GM23338 (cell line): Measurements from ENCODE around the gene PSMB10. TPM values are rescaled to one million over a fixed set of nuclear protein-coding genes. Genes with fewer than 3 reads are reported as not detected.

Experiments used
- ATAC-seq: fragments of 200-7000 bp; cut with Tn5 transposase; 3 replicates; pipeline ENCODE4 v1.9.1; 2020
- DNase-seq: peaks from one replicate; pipeline ENCODE4 v3.0.0-alpha.2; 2015; ENCODE audit warnings: low spot score
- H2AFZ ChIP-seq: fragments of 200-600 bp; sonication (generic); 2 replicates; pipeline ENCODE4 v1.8.0; 2016; ENCODE audit warnings: antibody characterized with exemption, mild to moderate bottlenecking, moderate library complexity
- H3F3A ChIP-seq: fragments of 200-600 bp; sonication (generic); replicated peaks from 2 replicates; pipeline ENCODE4 v1.8.0; 2017; ENCODE audit warnings: antibody characterized with exemption, mixed run types, low read depth
- H3K27ac ChIP-seq: fragments of 200-600 bp; sonication (generic); 2 replicates; pipeline ENCODE4 v1.6.1; 2016; ENCODE audit warnings: low read depth
- H3K27me3 ChIP-seq: fragments of 200-600 bp; sonication (generic); 2 replicates; pipeline ENCODE4 v1.8.0; 2016; ENCODE audit warnings: mild to moderate bottlenecking, mixed run types, moderate library complexity; ENCODE audit not compliant: insufficient read depth
- H3K36me3 ChIP-seq: fragments of 200-600 bp; sonication (generic); 2 replicates; pipeline ENCODE4 v1.8.0; 2016; ENCODE audit warnings: mild to moderate bottlenecking; ENCODE audit not compliant: insufficient read depth
- H3K4me1 ChIP-seq: fragments of 200-600 bp; sonication (generic); 2 replicates; pipeline ENCODE4 v1.8.0; 2016; ENCODE audit warnings: mild to moderate bottlenecking, moderate library complexity; ENCODE audit not compliant: insufficient read depth
- H3K4me2 ChIP-seq: fragments of 200-600 bp; sonication (generic); 2 replicates; pipeline ENCODE4 v1.7.1; 2017; ENCODE audit warnings: mixed run types
- H3K4me3 ChIP-seq: fragments of 200-600 bp; sonication (generic); 2 replicates; pipeline ENCODE4 v1.6.1; 2016; ENCODE audit warnings: mixed run types
- H3K79me2 ChIP-seq: fragments of 200-600 bp; sonication (generic); replicated peaks from 2 replicates; pipeline ENCODE4 v1.8.0; 2017; ENCODE audit warnings: mild to moderate bottlenecking; ENCODE audit not compliant: insufficient read depth
- H3K9me2 ChIP-seq: fragments of 200-600 bp; sonication (generic); 2 replicates; pipeline ENCODE4 v1.8.0; 2017; ENCODE audit not compliant: insufficient read depth
- H4K20me1 ChIP-seq: fragments of 200-600 bp; sonication (generic); replicated peaks from 2 replicates; pipeline ENCODE4 v1.8.0; 2017; ENCODE audit warnings: mild to moderate bottlenecking; ENCODE audit not compliant: insufficient read depth
- H3K27ac Mint-ChIP-seq: 2 replicates; pipeline ENCODE4 v1.8.0; 2020; ENCODE audit warnings: inconsistent platforms, mild to moderate bottlenecking, moderate library complexity, mixed read lengths
- H3K27me3 Mint-ChIP-seq: 3 replicates; pipeline ENCODE4 v1.8.0; 2022; ENCODE audit warnings: low read depth, mild to moderate bottlenecking, moderate library complexity, mixed read lengths, inconsistent platforms; ENCODE audit not compliant: insufficient read depth, poor library complexity
- H3K36me3 Mint-ChIP-seq: 3 replicates; pipeline ENCODE4 v1.8.0; 2021; ENCODE audit warnings: low read depth, mild to moderate bottlenecking, inconsistent platforms, moderate library complexity, mixed read lengths
- H3K4me1 Mint-ChIP-seq: 3 replicates; pipeline ENCODE4 v1.8.0; 2020; ENCODE audit warnings: mild to moderate bottlenecking, inconsistent platforms, mixed read lengths
- H3K4me3 Mint-ChIP-seq: 3 replicates; pipeline ENCODE4 v1.8.0; 2021; ENCODE audit warnings: moderate library complexity, mild to moderate bottlenecking, inconsistent platforms, mixed read lengths
- H3K9me3 Mint-ChIP-seq: 3 replicates; pipeline ENCODE4 v1.8.0; 2020; ENCODE audit warnings: moderate library complexity, mild to moderate bottlenecking, inconsistent platforms, mixed read lengths
- CTCF ChIP-seq, 2 experiments: fragments of 200-600 bp in 1 of 2; sonication (generic) in 1 of 2; conservative IDR thresholded peaks; 2 replicates each; pipeline versions ENCODE4 v1.5.1 to v1.6.1; 2016 to 2017; ENCODE audit warnings: antibody characterized with exemption in 2 of 2, low read depth in 2 of 2, mild to moderate bottlenecking in 2 of 2, moderate library complexity in 1 of 2
- EZH2phosphoT487 ChIP-seq: fragments of 200-600 bp; sonication (generic); IDR thresholded peaks from one replicate; pipeline ENCODE4 v1.8.1; 2018; ENCODE audit warnings: antibody characterized with exemption; ENCODE audit not compliant: unreplicated experiment
- JUNB ChIP-seq: IDR thresholded peaks from one replicate; pipeline ENCODE4 v1.6.1; 2016; ENCODE audit warnings: antibody characterized with exemption; ENCODE audit not compliant: unreplicated experiment
- POLR2AphosphoS5 ChIP-seq: IDR thresholded peaks from 2 replicates; pipeline ENCODE4 v1.6.1; 2016; ENCODE audit warnings: antibody characterized with exemption, low read depth
- STAT1 ChIP-seq: IDR thresholded peaks from one replicate; pipeline ENCODE4 v1.6.1; 2016; ENCODE audit warnings: antibody characterized with exemption; ENCODE audit not compliant: unreplicated experiment
- ZNF114 ChIP-seq: fragments of 250-450 bp; sonication (Bioruptor Pico); IDR thresholded peaks from 2 replicates; pipeline ENCODE4 v1.5.0; 2020; ENCODE audit warnings: mild to moderate bottlenecking, moderate library complexity
- ZNF462 ChIP-seq: fragments of 250-450 bp; sonication (Bioruptor Pico); IDR thresholded peaks from 2 replicates; pipeline ENCODE4 v1.5.0; 2020; ENCODE audit warnings: mild to moderate bottlenecking, moderate library complexity
- polyA plus RNA-seq: library from polyadenylated mRNA; unstranded; fragments of >200 nt; fragmentation: Nextera tagmentation; extraction: Ambion mirVana; gene quantifications from 2 replicates; pipeline ENCODE4 v1.2.1, GENCODE V29; 2016
- total RNA-seq: library from RNA; depleted of rRNA; stranded (reverse); fragments of >200 nt; shearing (Covaris generic); gene quantifications from 2 replicates; pipeline ENCODE4 v1.2.3, GENCODE V29; 2014

Gene PSMB10
- total and polyA plus RNA-seq, 2 experiments from 2014 or later = 27.5 to 114 TPM

DNA sequence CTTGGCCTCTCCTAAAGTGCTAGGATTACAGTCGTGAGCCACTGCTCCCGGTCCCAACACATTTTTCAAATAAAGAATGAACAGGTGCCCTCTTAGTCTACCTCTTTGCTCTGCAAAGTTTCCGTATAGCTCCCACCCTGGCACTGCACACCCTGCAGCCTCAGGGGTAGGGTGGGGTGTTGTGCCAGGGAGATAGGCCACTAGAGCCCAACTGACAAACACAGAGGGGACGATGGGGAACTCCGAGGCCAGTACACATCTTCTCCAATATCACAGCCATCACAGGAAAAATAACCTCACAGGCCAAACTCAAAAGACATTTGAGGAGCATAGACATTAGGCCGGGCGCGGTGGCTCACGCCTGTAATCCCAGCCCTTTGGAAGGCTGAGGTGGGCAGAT is 34.5 kb upstream of the PSMB10 start (continued):
- TF ChIP-seq ZNF462 (no peak), STAT1 (no peak)

DNA sequence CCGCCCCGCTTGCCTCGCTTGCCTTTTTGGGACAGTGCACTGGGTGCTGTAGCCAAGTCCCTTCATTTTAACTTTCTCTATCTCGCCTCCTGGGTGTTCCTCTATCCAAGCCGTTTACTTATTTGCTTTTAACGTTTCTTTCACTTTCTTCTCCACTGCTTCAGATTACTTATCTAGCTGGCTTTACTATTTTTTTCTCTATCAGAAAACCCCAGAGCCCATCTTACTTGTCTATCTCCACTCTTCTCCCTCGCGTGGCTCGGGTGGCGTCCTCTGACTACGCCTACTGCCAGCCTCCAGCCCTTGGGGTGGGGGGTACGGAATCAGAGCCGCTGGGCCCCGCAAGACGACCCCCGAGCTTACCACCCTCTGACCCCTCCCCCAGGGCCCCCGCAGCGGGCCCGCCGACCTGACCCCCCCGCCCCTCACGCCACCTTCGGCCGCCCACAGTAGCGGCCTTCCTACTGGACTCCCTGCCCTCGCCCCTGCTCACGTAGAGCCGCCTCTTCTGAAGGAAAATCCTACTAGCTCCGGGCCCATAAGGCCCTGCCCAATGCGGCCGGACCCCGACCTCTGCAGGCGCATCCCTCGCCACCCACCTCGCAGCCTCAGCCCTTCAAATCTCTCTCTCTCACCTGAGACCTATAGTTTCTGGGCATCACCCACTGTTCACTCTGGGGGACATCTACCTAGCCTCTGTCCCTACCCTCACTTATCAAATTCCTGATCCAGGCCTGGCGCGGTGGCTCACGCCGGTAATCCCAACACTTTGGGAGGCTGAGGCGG is 32.8 kb upstream of the PSMB10 start:
- H3K4me3 Mint-ChIP-seq = peak overlapping the region; percentile 89
- no peaks in the 10 kb centered on the region; the same call in 2 of the 3 replicates for H3K9me3 Mint-ChIP-seq
- peaks cover 17% of the 10 kb centered on the region for H3K27me3 Mint-ChIP-seq
- Histone ChIP-seq H3K9me2 (no peaks in the 10 kb centered on the region), H3K4me2 (peak overlapping the region; percentile 99), H3K27ac (0 out of 2 replicates have a peak overlapping the region, but pooled peaks have one; percentile 48), H2AFZ (peak overlapping the region; percentile 97; the same call in 1 of the 2 replicates), H3K4me3 (peak overlapping the region; percentile 91), H3K4me1 (peaks cover 30% of the 10 kb centered on the region), H4K20me1 (peaks cover 10% of the 10 kb centered on the region), H3K79me2 (peaks cover 33% of the 10 kb centered on the region), H3K27me3 (no peaks in the 10 kb centered on the region), H3F3A (0 out of 2 replicates have a peak, but pooled peaks cover 19% of the 10 kb centered on the region), H3K36me3 (no peaks in the 10 kb centered on the region; the same call in 1 of the 2 replicates)
- H3K36me3 Mint-ChIP-seq = no peaks in the 10 kb centered on the region; the same call in 2 of the 3 replicates
- H3K27ac Mint-ChIP-seq = peak overlapping the region; percentile 76; the same call in 1 of the 2 replicates
- ATAC-seq (peak; percentile 38), DNase-seq (peak; percentile 81)
- H3K4me1 Mint-ChIP-seq = peaks cover 36% of the 10 kb centered on the region
- TF ChIP-seq ZNF114 (CRISPR knock-in tag) (no peak), POLR2AphosphoS5 (peak; percentile 49; the same call in 1 of the 2 replicates), JUNB (no peak), EZH2phosphoT487 (no peak), CTCF (conservative IDR thresholded peaks at IDR 0.05; ENCODE audit: low read depth in 2 of 2) (0 out of 4 replicates have a peak, but pooled peaks of 1 of the 2 experiments have one; percentile 27)
